Measurements from ENCODE around the gene GSTO1.

Gene GSTO1

GRCh38 chr10:104274762-104275721, 20.4 kb downstream of the GSTO1 start:
- DNase-seq (ENCODE audit: low read depth, low spot score), result no peak

GRCh38 chr10:104276192-104276591, 21.5 kb downstream of the GSTO1 start:
- DNase-seq (ENCODE audit: low read depth, low spot score), result no peak

GRCh38 chr10:104277785-104278184, 23.1 kb downstream of the GSTO1 start:
- no peak for DNase-seq (ENCODE audit: low read depth, low spot score)

GRCh38 chr10:104279550-104280259, 25.0 kb downstream of the GSTO1 start:
- DNase-seq (ENCODE audit: low read depth, low spot score), result no peak

- DNase-seq (ENCODE audit: low read depth, low spot score), result no peak
Measured at GRCh38 chr10:104281694-104282093, 27.0 kb downstream of the GSTO1 start.

- no peak for DNase-seq (ENCODE audit: low read depth, low spot score)
Measured at GRCh38 chr10:104284846-104285245, 30.2 kb downstream of the GSTO1 start.

- no peak for DNase-seq (ENCODE audit: low read depth, low spot score)
Measured at GRCh38 chr10:104286939-104287338, 32.2 kb downstream of the GSTO1 start.

DNA sequence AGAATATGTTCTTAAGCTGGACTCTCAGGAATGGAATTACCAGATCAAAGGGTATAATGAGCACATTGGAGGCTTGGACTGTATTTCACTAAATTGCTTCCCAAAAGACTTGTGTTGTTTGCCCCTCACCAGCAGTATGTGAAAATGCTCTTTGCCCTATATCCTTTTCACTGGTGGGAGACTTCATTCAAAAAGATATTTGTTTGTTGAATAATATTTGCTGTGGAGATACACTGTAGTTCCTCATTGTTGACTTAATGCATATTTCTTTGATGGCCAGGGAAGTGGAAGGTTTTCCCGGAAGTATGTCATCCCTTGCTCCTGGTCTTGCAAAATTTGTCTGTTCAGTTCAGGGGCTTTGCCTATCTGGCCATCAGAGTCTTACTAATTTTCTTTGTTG, 33.7 kb downstream of the GSTO1 start:
- DNase-seq (ENCODE audit: low read depth, low spot score), result no peak

DNA sequence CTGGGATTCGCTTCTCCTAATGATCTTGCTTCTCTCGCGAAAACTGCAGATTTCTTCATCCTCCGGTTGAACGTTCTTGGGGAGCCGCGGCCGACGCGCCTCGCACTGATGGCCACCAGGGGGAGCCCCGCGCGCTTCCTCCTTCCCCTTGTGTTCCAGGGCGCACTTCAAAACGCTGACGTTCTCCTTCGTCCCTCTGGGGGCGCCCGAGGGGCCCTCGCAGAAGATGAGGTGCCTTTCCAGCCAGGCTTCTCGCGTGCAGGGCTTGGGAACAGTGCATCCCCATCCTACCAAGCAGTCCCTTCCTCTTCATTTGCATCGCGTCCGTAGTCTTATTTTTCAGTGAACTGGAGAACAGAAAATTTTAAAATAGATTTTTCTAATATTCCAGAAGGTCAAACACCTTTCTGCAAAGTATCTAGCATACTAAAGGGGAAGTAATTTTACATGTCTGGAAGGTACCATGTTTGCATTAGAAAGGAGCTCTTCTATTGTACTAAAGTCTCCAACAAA, 36.8 kb downstream of the GSTO1 start:
- no peak for DNase-seq (ENCODE audit: low read depth, low spot score)

DNA sequence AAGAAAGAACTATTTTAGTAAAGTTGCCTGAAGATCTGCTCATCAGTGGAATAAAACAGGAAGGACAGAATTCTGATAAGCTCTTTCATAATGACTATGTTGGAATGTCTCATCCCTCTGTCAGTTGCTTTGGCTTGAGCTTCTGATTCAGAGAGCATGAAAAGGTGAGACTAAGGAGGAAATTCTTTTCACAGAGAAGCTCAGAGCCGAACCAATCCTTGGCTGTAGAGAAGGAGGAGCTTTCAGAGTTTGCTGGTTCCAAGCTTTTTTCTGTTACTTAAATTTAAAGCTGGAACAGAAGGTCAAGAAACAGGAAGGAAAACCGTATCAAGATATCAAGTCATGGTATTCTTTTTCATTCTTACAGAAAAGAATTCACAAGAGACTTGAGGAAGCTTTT, 38.3 kb downstream of the GSTO1 start:
- no peak for DNase-seq (ENCODE audit: low read depth, low spot score)

DNA sequence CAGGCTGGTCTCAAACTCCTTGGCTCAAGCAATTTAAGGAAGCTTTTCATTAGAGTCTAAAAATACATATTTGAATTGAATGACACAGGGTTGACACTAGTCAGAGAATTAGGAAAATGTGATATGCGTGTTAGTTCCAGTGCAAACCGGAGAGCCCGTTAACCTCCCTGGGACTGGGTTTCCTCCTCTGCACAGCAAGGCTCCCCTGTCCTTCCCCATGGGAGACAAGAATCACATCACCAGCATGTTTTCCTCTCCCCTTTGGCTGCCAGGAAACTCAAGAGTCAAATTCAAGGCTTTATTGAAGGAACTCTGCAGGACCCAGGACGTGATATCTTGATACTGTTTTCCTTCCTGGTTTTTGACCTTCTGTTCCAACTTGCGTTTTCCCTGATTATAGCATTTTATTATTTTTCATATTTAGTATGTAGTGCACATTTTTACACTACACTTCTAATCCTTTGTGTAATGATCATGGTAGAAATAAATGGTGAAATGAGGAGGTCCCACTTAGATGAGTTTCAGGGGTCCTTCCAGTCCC, 39.2 kb downstream of the GSTO1 start:
- DNase-seq (ENCODE audit: low read depth, low spot score), result no peak

- DNase-seq (ENCODE audit: low read depth, low spot score), result no peak
Measured at GRCh38 chr10:104296687-104297436, 42.2 kb downstream of the GSTO1 start.

DNA sequence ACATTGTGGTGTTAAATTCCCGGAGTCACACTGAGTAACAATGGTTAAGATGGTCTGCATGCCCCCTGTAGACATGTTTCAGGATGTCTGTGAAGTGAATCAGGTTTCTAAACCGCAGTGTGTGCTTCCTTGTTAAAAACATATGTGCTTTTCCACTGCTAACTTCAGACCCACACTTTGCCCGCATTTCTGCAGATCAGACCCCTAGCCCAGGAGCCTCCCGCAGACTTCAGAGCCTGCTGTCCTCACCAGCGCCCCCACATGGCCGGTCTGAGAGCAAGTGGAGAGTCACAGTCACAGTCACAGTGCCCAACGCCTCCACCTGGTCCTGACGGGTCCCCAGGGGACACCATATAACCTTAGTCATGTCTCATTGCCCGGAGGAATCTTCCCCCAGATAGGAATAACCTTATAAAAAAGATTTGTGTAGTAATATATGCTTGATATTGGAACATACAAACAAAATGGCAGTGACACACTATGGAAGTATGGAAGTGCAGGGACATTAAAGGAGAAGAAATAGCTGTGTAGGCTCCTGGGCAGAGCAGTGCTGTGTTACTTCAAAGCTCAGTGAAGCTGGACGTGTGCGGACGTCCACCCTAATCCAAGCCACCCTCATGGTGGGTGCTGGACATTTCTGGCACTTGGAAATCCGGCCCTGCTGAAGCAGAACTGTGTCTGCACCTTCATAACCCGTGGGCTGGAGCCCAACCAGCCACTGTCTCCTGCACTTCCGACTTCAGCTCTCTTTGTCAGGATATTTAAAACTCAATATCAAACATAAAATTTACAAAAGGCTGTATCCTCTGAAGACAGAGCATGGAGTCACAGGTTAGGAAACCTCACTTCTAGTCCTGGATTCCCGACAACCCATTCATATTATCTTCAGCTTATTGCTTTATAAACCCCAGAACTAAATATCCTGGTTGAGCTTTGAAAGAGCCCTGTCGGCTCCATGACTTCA, 43.3 kb downstream of the GSTO1 start:
- peak; percentile 67 for DNase-seq (ENCODE audit: low read depth, low spot score)

DNA sequence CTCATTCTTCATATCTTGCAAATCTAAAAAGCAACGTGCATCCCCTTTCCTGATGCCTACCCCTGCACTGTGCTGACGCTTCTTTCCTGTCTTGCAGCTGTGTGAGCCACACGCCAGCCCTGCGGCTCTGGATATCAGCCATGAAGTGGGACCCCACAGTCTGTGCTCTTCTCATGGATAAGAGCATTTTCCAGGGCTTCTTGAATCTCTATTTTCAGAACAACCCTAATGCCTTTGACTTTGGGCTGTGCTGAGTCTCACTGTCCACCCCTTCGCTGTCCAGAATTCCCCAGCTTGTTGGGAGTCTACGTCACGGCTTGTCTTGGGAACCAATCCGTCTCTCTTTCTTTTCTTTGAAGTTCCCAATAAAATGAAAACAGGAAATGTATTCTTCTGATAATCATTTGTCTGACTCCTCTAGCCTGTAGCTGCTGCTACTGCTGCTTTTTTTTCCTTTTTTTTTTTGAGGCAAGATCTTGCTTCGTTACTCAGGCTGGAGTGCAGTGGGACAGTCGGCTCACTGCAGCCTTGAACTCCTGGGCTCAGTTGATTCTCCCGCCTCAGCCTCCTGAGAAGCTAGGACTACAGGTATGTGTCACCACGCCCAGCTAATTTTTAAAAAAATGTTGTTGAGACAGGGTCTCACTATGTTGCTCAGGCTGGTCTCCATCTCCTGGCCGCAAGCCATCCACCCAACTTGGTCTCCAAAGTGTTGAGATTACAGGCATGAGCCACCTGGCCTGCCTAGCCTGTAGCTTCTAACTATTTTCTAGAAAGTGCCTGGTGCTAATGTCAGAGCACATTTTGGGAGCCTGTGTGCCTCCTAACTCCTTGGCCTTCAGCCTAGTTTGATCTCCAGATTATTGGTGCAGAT, 44.6 kb downstream of the GSTO1 start:
- no peak for DNase-seq (ENCODE audit: low read depth, low spot score)

- peak; percentile 73 for DNase-seq (ENCODE audit: low read depth, low spot score)
Measured at GRCh38 chr10:104300002-104300735, 45.5 kb downstream of the GSTO1 start.

GRCh38 chr10:104300736-104301292, 46.1 kb downstream of the GSTO1 start:
- peak; percentile 83 for DNase-seq (ENCODE audit: low read depth, low spot score)

GRCh38 chr10:104301907-104302690, 47.4 kb downstream of the GSTO1 start:
- no peak for DNase-seq (ENCODE audit: low read depth, low spot score)

All from smooth muscle cell of the brain vasculature (primary cell).